HepG2 (cell line): ENCODE measurements around the gene SLC30A4. TPM values are rescaled to one million over a fixed set of nuclear protein-coding genes. Genes with fewer than 3 reads are reported as not detected.

Source experiments
- ARNT2 ChIP-seq: sonication (generic); formaldehyde crosslinking; IDR thresholded peaks from 2 replicates; pipeline ENCODE4 v1.8.0; 2022; ENCODE audit warnings: mild to moderate bottlenecking, low read depth, missing genetic modification reagents, moderate library complexity
- ARNTL ChIP-seq: sonication (generic); formaldehyde crosslinking; IDR thresholded peaks from 2 replicates; pipeline ENCODE4 v1.4.0; 2020; ENCODE audit warnings: mild to moderate bottlenecking, missing genetic modification reagents
- CENPT ChIP-seq: sonication (generic); formaldehyde crosslinking; IDR thresholded peaks from 2 replicates; pipeline ENCODE4 v1.8.0; 2022; ENCODE audit warnings: low read depth, mild to moderate bottlenecking, moderate library complexity, missing genetic modification reagents
- FOXK1 ChIP-seq: sonication (generic); formaldehyde crosslinking; IDR thresholded peaks from 2 replicates; pipeline ENCODE4 v1.4.0; 2020; ENCODE audit warnings: low read depth, missing genetic modification reagents, borderline replicate concordance
- HOXA7 ChIP-seq: sonication (generic); formaldehyde crosslinking; IDR thresholded peaks from 2 replicates; pipeline ENCODE4 v1.8.1; 2022; ENCODE audit warnings: mild to moderate bottlenecking, missing genetic modification reagents, moderate library complexity
- HOXA9 ChIP-seq: sonication (generic); formaldehyde crosslinking; IDR thresholded peaks from 2 replicates; pipeline ENCODE4 v1.8.1; 2022; ENCODE audit warnings: missing genetic modification reagents, mild to moderate bottlenecking, moderate library complexity, borderline replicate concordance
- HOXD1 ChIP-seq: sonication (generic); formaldehyde crosslinking; IDR thresholded peaks from 2 replicates; pipeline ENCODE4 v1.5.0; 2020; ENCODE audit warnings: missing genetic modification reagents
- KDM2A ChIP-seq: sonication (generic); formaldehyde crosslinking; IDR thresholded peaks from 2 replicates; pipeline ENCODE4 v1.4.0; 2020; ENCODE audit warnings: low read depth, missing genetic modification reagents, borderline replicate concordance
- MAF1 ChIP-seq: sonication (generic); formaldehyde crosslinking; IDR thresholded peaks from 2 replicates; pipeline ENCODE4 v1.5.0; 2020; ENCODE audit warnings: missing genetic modification reagents, borderline replicate concordance
- PAX8 ChIP-seq: sonication (generic); formaldehyde crosslinking; IDR thresholded peaks from 2 replicates; pipeline ENCODE4 v1.8.0; 2022; ENCODE audit warnings: mild to moderate bottlenecking, missing genetic modification reagents, borderline replicate concordance
- PHF20 ChIP-seq: sonication (generic); formaldehyde crosslinking; IDR thresholded peaks from 2 replicates; pipeline ENCODE4 v1.5.0; 2020; ENCODE audit warnings: mild to moderate bottlenecking, missing genetic modification reagents
- PRDM15 ChIP-seq: sonication (generic); formaldehyde crosslinking; IDR thresholded peaks from 2 replicates; pipeline ENCODE4 v1.4.0; 2020; ENCODE audit warnings: missing genetic modification reagents
- RNF2 ChIP-seq: fragments of 450-650 bp; conservative IDR thresholded peaks from 2 replicates; pipeline ENCODE4 v1.6.1; 2016; ENCODE audit warnings: low read depth
- SMARCE1 ChIP-seq: fragments of 450-650 bp; IDR thresholded peaks from 2 replicates; pipeline ENCODE4 v1.6.1; 2017; ENCODE audit warnings: borderline replicate concordance
- SMYD3 ChIP-seq: sonication (generic); formaldehyde crosslinking; IDR thresholded peaks from 2 replicates; pipeline ENCODE4 v1.8.1; 2023; ENCODE audit warnings: mild to moderate bottlenecking, missing genetic modification reagents
- XBP1 ChIP-seq: sonication (generic); formaldehyde crosslinking; IDR thresholded peaks from 2 replicates; pipeline ENCODE4 v1.5.0; 2020; ENCODE audit warnings: missing genetic modification reagents
- ZBTB46 ChIP-seq: sonication (generic); formaldehyde crosslinking; IDR thresholded peaks from 2 replicates; pipeline ENCODE4 v1.4.0; 2020; ENCODE audit warnings: mild to moderate bottlenecking, missing genetic modification reagents, borderline replicate concordance
- ZNF333 ChIP-seq: sonication (generic); formaldehyde crosslinking; IDR thresholded peaks from 2 replicates; pipeline ENCODE4 v1.4.0; 2020; ENCODE audit warnings: mild to moderate bottlenecking, missing genetic modification reagents, borderline replicate concordance
- ZNF350 ChIP-seq: sonication (generic); formaldehyde crosslinking; IDR thresholded peaks from 2 replicates; pipeline ENCODE4 v1.4.0; 2020; ENCODE audit warnings: mild to moderate bottlenecking, low read depth, missing genetic modification reagents, borderline replicate concordance
- ZNF543 ChIP-seq: sonication (generic); formaldehyde crosslinking; IDR thresholded peaks from 2 replicates; pipeline ENCODE4 v1.4.0; 2020; ENCODE audit warnings: mild to moderate bottlenecking, missing genetic modification reagents
- ZNF616 ChIP-seq: sonication (generic); formaldehyde crosslinking; IDR thresholded peaks from 2 replicates; pipeline ENCODE4 v1.5.0; 2020; ENCODE audit warnings: low read depth, mild to moderate bottlenecking, missing genetic modification reagents
- ZNF672 ChIP-seq: sonication (generic); formaldehyde crosslinking; IDR thresholded peaks from 2 replicates; pipeline ENCODE4 v1.8.1; 2022; ENCODE audit warnings: missing genetic modification reagents
- ZNF816 ChIP-seq: sonication (generic); formaldehyde crosslinking; IDR thresholded peaks from 2 replicates; pipeline ENCODE4 v1.8.0; 2022; ENCODE audit warnings: missing genetic modification reagents, mild to moderate bottlenecking, borderline replicate concordance
- polyA plus RNA-seq, 8 experiments: library from polyadenylated mRNA; depleted of rRNA in 3 of 8; stranded (reverse) in 7 of 8; unstranded in 1 of 8; fragments of >200 nt; fragmentation: Illumina TruSeq in 4 of 8; extraction: Trizol in 4 of 8; gene quantifications; 2 replicates each; pipeline versions ENCODE4 v1.2.1 to v1.2.3, GENCODE V29; 2011 to 2016; ENCODE audit warnings: low read depth in 4 of 8, missing spikeins in 1 of 8, mixed read lengths in 1 of 8; ENCODE audit not compliant: insufficient read depth in 1 of 8
- total RNA-seq, 5 experiments: library from RNA; depleted of rRNA; stranded (reverse); fragments of >200 nt; fragmentation: Illumina TruSeq; extraction: Trizol; gene quantifications; 2 replicates each; pipeline ENCODE4 v1.2.3, GENCODE V29; 2016; ENCODE audit warnings: low read depth in 1 of 5
- TF ChIP-seq, protein P1 (sequence below): sonication (generic); formaldehyde crosslinking; IDR thresholded peaks from 2 replicates; pipeline ENCODE4 v1.8.0; 2022; ENCODE audit warnings: mild to moderate bottlenecking, missing genetic modification reagents, borderline replicate concordance

The SLC30A4 gene
- total and polyA plus RNA-seq, 2 of the 13 experiments (the other 11 are each of a cell fraction or from before 2014, with no cell fraction given), result 0.01 to 0.04 TPM

- TF ChIP-seq PRDM15 (CRISPR knock-in tag) (no peak), ZNF672 (CRISPR knock-in tag) (no peak), PHF20 (CRISPR knock-in tag) (no peak), SMYD3 (CRISPR knock-in tag) (no peak), PAX8 (CRISPR knock-in tag) (no peak), ARNT2 (CRISPR knock-in tag) (no peak), FOXK1 (CRISPR knock-in tag) (peak; percentile 91; the same call in 1 of the 2 replicates), SMARCE1 (no peak), ZNF333 (CRISPR knock-in tag) (no peak), MAF1 (CRISPR knock-in tag) (no peak), ZNF816 (CRISPR knock-in tag) (no peak), ARNTL (CRISPR knock-in tag) (no peak), KDM2A (CRISPR knock-in tag) (no peak), XBP1 (CRISPR knock-in tag) (no peak), RNF2 (peak; percentile 36; the same call in 1 of the 2 replicates), ZNF350 (CRISPR knock-in tag) (no peak), CENPT (CRISPR knock-in tag) (no peak), HOXD1 (CRISPR knock-in tag) (no peak), ZBTB46 (no peak), HOXA7 (CRISPR knock-in tag) (no peak), HOXA9 (no peak), ZNF543 (no peak), ZNF616 (CRISPR knock-in tag) (no peak)
- TF ChIP-seq, protein P1, sequence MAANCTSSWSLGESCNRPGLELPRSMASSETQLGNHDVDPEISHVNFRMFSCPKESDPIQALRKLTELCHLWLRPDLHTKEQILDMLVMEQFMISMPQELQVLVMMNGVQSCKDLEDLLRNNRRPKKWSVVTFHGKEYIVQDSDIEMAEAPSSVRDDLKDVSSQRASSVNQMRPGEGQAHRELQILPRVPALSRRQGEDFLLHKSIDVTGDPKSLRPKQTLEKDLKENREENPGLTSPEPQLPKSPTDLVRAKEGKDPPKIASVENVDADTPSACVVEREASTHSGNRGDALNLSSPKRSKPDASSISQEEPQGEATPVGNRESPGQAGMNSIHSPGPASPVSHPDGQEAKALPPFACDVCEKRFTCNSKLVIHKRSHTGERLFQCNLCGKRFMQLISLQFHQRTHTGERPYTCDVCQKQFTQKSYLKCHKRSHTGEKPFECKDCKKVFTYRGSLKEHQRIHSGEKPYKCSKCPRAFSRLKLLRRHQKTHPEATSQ (CRISPR knock-in tag), result no peak
Observed at GRCh38 chr15:45521596-45522327, 793 bp downstream of the SLC30A4 start (continued).
